OCI-LY1 (cell line): Measurements from ENCODE around the gene CDH22.

Source experiments
- H2AFZ ChIP-seq: fragments of 200-600 bp; sonication (generic), shearing (Covaris generic); 2 replicates; pipeline ENCODE4 v1.6.0; 2014; ENCODE audit warnings: antibody characterized with exemption, mild to moderate bottlenecking, low read length
- H3F3A ChIP-seq: fragments of 200-600 bp; sonication (generic), shearing (Covaris generic); 2 replicates; pipeline ENCODE4 v1.6.0; 2014; ENCODE audit warnings: mild to moderate bottlenecking, antibody characterized with exemption, low read length, moderate library complexity; ENCODE audit not compliant: insufficient read depth
- H3K27ac ChIP-seq: fragments of 200-600 bp; sonication (generic); 2 replicates; pipeline ENCODE4 v1.5.1; 2014; ENCODE audit warnings: low read length, mixed run types, mild to moderate bottlenecking, low read depth; ENCODE audit not compliant: poor library complexity, severe bottlenecking
- H3K27me3 ChIP-seq: fragments of 200-600 bp; sonication (generic); 2 replicates; pipeline ENCODE4 v1.6.0; 2014; ENCODE audit warnings: antibody characterized with exemption, mild to moderate bottlenecking, low read length, moderate library complexity; ENCODE audit not compliant: insufficient read depth
- H3K36me3 ChIP-seq: fragments of 200-600 bp; sonication (generic); 2 replicates; pipeline ENCODE4 v1.6.1; 2014; ENCODE audit warnings: mild to moderate bottlenecking, antibody characterized with exemption, low read length, moderate library complexity, mixed read lengths; ENCODE audit not compliant: insufficient read depth
- H3K4me1 ChIP-seq: fragments of 200-600 bp; sonication (generic); 2 replicates; pipeline ENCODE4 v1.5.1; 2014; ENCODE audit warnings: mild to moderate bottlenecking, low read length, moderate library complexity; ENCODE audit not compliant: insufficient read depth, severe bottlenecking
- H3K4me2 ChIP-seq: fragments of 200-600 bp; sonication (generic), shearing (Covaris generic); 2 replicates; pipeline ENCODE4 v1.6.1; 2014; ENCODE audit warnings: low read length
- H3K4me3 ChIP-seq: fragments of 200-600 bp; sonication (generic); 2 replicates; pipeline ENCODE4 v1.5.1; 2014; ENCODE audit warnings: low read length, low read depth, mild to moderate bottlenecking, mixed read lengths; ENCODE audit not compliant: poor library complexity, severe bottlenecking
- H3K79me2 ChIP-seq: fragments of 200-600 bp; shearing (Covaris generic); 2 replicates; pipeline ENCODE4 v1.6.1; 2016; ENCODE audit warnings: mixed run types, low read length, mixed read lengths; ENCODE audit not compliant: insufficient read depth
- H3K9ac ChIP-seq: fragments of 200-600 bp; sonication (generic), shearing (Covaris generic); 2 replicates; pipeline ENCODE4 v1.6.1; 2014; ENCODE audit warnings: mild to moderate bottlenecking, low read length, mixed read lengths
- H3K9me2 ChIP-seq: fragments of 200-600 bp; sonication (generic), shearing (Covaris generic); 2 replicates; pipeline ENCODE4 v1.6.1; 2014; ENCODE audit warnings: low read depth, mild to moderate bottlenecking, low read length, mixed read lengths
- H3K9me3 ChIP-seq: fragments of 200-600 bp; shearing (Covaris generic); 2 replicates; pipeline ENCODE4 v1.6.1; 2014; ENCODE audit warnings: low read length, mixed read lengths
- H4K20me1 ChIP-seq: fragments of 200-600 bp; sonication (generic), shearing (Covaris generic); 2 replicates; pipeline ENCODE4 v1.6.0; 2016; ENCODE audit warnings: mild to moderate bottlenecking, low read length; ENCODE audit not compliant: insufficient read depth
- CTCF ChIP-seq: fragments of 200-600 bp; sonication (generic), shearing (Covaris generic); IDR thresholded peaks from 2 replicates; pipeline ENCODE4 v1.5.1; 2017; ENCODE audit warnings: mild to moderate bottlenecking, antibody characterized with exemption, low read length, moderate library complexity, mixed read lengths
- EZH2 ChIP-seq: fragments of 200-600 bp; sonication (generic), shearing (Covaris generic); IDR thresholded peaks from 2 replicates; pipeline ENCODE4 v1.8.0; 2017; ENCODE audit warnings: borderline replicate concordance, mixed run types, mild to moderate bottlenecking, antibody characterized with exemption, low read length, moderate library complexity, mixed read lengths

Gene CDH22

GRCh38 chr20:46303176-46303956 lies 4.9 kb downstream of the CDH22 start:
- H3K4me3 ChIP-seq, result no peak overlapping the region
- no peak overlapping the region for H3K4me2 ChIP-seq
- H3K9me3 ChIP-seq, result no peaks in the 10 kb centered on the region
- no peak overlapping the region for H3K27ac ChIP-seq
- TF ChIP-seq CTCF, result no peak
- TF ChIP-seq EZH2, result no peak
- H3K27me3 ChIP-seq, result no peaks in the 10 kb centered on the region; the same call in 1 of the 2 replicates
- H3K9ac ChIP-seq, result no peak overlapping the region
- H3K79me2 ChIP-seq, result no peaks in the 10 kb centered on the region
- H4K20me1 ChIP-seq, result no peaks in the 10 kb centered on the region
- H3K36me3 ChIP-seq, result no peaks in the 10 kb centered on the region
- no peaks in the 10 kb centered on the region for H3K9me2 ChIP-seq
- H3K4me1 ChIP-seq, result no peaks in the 10 kb centered on the region
- no peaks in the 10 kb centered on the region for H3F3A ChIP-seq
- H2AFZ ChIP-seq, result no peak overlapping the region

GRCh38 chr20:46302106-46302505 lies 6.2 kb downstream of the CDH22 start:
- Histone ChIP-seq H3K36me3 (no peaks in the 10 kb centered on the region), H3K9ac (no peak overlapping the region), H3K9me3 (no peaks in the 10 kb centered on the region), H3K27ac (no peak overlapping the region), H3K79me2 (no peaks in the 10 kb centered on the region), H3K4me1 (no peaks in the 10 kb centered on the region), H2AFZ (no peak overlapping the region), H4K20me1 (no peaks in the 10 kb centered on the region), H3K4me3 (no peak overlapping the region), H3F3A (no peaks in the 10 kb centered on the region), H3K27me3 (no peaks in the 10 kb centered on the region; the same call in 1 of the 2 replicates), H3K9me2 (no peaks in the 10 kb centered on the region), H3K4me2 (no peak overlapping the region)
- no peak for TF ChIP-seq CTCF

- no peaks in the 10 kb centered on the region for H4K20me1 ChIP-seq
- no peak overlapping the region for H3K27ac ChIP-seq
- H2AFZ ChIP-seq, result no peak overlapping the region
- no peaks in the 10 kb centered on the region for H3K79me2 ChIP-seq
- no peak overlapping the region for H3K4me2 ChIP-seq
- TF ChIP-seq EZH2 (no peak), CTCF (no peak)
- H3K4me3 ChIP-seq, result no peak overlapping the region
- no peaks in the 10 kb centered on the region for H3K9me2 ChIP-seq
- H3K9me3 ChIP-seq, result no peaks in the 10 kb centered on the region
- no peaks in the 10 kb centered on the region for H3K36me3 ChIP-seq
- H3K27me3 ChIP-seq, result no peaks in the 10 kb centered on the region; the same call in 1 of the 2 replicates
- H3K9ac ChIP-seq, result no peak overlapping the region
- no peaks in the 10 kb centered on the region for H3K4me1 ChIP-seq
- H3F3A ChIP-seq, result no peaks in the 10 kb centered on the region
These were observed 8.0 kb downstream of the CDH22 start for GRCh38 chr20:46300281-46300680.
